Fibroblast of gingiva (primary cell): Measurements from ENCODE around the gene WDR44.
A peak's percentile ranks its signal among the peaks of the same experiment; 100 is the strongest.
"Not testable (repeated sequence)": the region's sequence is repeated elsewhere in the genome, so short reads cannot be mapped to it uniquely, and the experiment has no call there.

Source experiments
- DNase-seq: peaks from one replicate; pipeline ENCODE4 v3.0.0-alpha.2; 2011; ENCODE audit warnings: low read depth

Gene WDR44

DNA sequence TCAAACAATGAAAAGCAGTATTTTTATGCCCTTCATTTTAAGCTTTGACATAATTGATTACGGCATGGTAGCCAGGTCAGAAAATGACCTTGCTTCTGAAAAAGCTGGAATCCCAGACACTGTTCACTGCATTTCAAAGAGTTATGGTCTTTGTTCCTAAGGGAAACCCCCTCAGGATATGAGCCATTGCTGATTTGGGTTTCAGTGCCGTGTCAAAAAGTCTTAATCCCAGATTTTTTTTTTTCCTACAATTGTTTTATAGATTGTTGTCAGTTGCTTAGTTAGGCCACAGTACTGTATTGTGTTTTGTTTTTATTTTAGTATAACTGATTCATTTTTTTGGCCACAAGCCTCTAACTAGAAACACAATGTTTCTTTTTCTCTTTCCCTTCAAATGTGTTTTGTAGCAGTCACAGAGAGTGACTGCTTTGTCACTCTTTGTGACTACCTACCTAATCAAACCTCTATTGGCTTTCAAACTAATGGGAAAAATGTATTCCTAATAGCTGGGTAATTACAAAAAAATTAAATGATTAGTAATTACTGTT, 10.3 kb downstream of the WDR44 start:
- DNase-seq: no peak

- DNase-seq: no peak
These were observed 14.7 kb downstream of the WDR44 start for GRCh38 chrX:118360429-118361125.

- no peak for DNase-seq
These were observed 18.4 kb downstream of the WDR44 start for GRCh38 chrX:118364261-118364660.

DNA sequence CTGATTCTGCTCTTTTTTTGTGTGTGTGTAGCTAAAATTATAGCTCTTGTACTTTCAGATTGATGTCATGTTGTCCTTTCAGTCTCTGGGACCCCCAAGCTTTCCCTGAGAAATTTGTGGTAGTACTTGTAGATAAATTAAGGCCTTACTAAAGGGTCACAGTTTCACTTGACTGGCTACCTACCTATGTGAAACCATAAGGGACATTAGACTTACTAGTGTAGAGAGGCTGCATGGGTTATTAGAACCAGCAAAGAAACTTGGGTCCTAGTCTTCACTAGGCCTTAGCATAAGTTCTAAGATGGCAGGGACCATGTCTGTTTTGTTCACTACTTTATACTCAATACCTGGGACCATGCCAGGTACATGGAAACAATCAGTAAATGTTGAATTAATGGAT, 21.4 kb downstream of the WDR44 start:
- DNase-seq: no peak

- no peak for DNase-seq
These were observed 22.5 kb downstream of the WDR44 start for GRCh38 chrX:118368398-118368797.

DNA sequence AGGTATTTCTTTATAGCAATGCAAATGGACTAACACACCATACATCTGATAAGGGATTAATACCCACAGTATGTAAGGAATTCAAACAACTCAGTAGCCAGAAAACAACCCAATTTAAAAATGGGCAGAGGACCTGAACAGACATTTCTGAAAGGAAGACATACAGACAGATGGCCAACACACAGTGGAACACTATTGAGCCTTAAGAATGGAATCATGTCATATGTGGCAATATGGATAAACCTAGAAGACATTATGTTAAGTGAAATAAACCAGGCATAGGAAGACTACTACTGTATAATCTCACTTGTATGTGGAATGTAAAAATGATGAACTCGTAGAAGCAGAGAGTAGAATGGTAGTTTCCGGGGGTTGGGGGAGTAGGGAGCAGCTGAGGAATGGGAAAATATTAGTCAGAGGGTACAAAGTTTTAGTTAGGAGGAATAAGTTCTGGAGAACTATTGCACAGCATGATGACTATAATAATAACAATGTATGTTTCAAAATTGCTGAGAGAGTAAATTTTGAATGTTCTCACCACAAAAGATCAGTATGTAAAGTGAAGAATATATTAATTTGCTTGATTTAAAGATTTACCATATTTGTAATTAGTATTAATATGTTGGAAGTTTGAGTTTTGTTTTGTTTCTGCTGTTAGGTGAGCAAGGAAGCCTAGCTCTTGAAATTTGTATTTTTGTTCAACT, 25.2 kb downstream of the WDR44 start:
- peak; percentile 50 for DNase-seq

DNA sequence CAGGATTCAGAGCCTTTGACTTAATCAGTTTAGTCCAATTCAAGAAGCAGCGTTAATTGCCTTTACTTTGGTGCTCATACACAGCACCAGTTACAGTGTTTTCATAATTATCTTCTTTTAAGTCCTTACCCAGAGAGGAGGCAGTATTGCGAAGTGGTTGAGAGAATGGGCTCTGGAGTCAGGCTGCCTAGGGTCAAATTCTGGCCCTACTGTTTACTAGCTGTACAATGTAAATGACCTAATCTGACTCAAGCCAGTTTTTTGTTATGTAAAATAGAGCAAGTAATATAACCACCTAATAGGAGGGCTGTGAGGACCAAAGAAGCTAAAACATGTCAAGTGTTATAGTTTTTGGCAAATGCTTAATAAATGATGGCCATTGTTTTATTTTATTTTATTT, 27.6 kb downstream of the WDR44 start:
- no peak for DNase-seq

- no peak for DNase-seq
These were observed 37.2 kb downstream of the WDR44 start for GRCh38 chrX:118383120-118383519.

GRCh38 chrX:118392716-118393115, 46.8 kb downstream of the WDR44 start:
- no peak for DNase-seq

GRCh38 chrX:118396113-118396512, 50.2 kb downstream of the WDR44 start:
- peak; percentile 53 for DNase-seq

DNA sequence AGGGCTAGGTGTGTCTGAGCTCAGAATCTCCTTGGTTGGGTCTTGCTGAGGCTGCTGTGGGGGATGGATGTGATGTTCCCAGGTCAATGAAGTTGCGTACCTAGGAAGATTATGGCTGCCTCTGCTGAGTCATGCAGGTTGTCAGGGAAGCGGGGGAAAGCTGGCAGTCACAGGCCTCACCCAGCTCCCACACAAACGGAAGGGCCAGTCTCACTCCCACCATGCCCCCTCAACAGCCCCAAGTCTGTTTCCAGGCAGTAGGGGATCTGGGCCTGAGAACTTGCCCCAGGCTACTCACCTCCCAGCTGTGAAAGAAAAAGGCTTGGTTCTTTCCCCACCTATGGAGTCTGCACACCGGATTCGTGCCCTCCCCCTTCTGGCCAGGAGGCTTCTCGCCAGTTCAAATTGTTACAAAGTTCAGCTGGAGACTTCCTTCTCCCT, 72.9 kb downstream of the WDR44 start:
- DNase-seq: no peak

GRCh38 chrX:118420462-118420861, 74.6 kb downstream of the WDR44 start:
- DNase-seq: peak; percentile 28

- no peak for DNase-seq
These were observed 77.7 kb downstream of the WDR44 start for GRCh38 chrX:118423558-118423957.

GRCh38 chrX:118432799-118433198, 86.9 kb downstream of the WDR44 start:
- DNase-seq: no peak

DNA sequence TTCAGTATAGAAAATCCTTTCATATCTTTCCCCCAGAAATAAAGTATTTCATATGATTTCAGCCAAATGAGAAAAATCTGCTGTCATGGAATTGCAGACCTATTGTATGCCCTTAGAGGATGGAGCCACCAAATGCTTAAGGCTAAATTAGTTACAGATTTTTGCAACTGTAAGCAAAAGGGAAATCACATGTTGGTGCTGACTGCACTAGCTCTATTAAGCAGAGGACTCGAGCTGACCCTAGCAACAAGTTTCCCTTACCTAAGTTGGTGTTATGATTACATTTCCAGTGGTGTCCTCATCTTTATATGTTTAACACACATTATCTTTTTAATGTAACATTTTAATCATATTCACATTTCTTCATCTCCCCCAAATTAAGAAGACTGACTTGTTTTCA, 91.4 kb downstream of the WDR44 start:
- peak; percentile 71 for DNase-seq

DNA sequence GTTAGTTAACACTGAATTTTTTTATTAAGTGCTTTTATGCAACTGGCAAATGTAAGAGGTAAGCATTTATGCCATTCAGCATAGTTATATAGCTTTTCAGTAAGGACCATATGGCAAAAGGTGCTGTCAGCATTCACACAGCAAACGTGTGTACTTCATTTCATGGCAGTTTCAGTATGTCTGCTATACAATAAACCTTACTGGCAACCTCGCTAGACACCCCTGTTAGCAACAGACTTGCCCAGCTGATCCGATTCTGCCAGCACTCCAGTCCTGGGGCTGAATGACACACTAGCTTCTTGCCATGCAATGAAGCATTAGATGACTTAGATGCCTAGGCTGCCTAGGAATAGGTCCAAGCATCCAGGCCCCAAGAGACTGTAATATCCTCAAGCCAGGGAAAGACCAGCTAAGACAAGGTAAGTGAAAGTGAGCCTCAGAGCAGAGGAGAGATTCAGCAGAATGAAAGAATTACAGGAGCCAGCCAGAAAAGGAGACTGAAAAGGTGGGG, 102.4 kb downstream of the WDR44 start:
- DNase-seq: peak; percentile 46

DNA sequence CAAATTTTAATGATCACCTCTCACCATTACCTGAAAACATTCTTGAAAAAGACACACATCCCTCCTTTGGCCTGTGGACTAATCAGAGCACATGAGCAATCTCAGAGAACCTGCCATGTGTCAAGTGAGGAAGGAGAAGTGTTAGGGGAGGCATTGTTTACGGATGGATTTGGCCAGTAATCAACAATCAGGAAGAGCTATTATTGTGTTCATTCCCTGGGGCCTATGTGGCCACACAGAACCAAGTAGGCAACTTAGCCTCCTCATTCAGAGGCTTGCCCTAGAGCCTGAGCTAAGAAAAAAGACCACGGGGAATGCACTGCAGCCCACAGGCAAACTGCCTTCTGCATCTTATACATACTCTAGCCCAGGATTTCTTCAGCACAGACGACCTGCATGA, 109.1 kb downstream of the WDR44 start:
- DNase-seq: no peak

DNA sequence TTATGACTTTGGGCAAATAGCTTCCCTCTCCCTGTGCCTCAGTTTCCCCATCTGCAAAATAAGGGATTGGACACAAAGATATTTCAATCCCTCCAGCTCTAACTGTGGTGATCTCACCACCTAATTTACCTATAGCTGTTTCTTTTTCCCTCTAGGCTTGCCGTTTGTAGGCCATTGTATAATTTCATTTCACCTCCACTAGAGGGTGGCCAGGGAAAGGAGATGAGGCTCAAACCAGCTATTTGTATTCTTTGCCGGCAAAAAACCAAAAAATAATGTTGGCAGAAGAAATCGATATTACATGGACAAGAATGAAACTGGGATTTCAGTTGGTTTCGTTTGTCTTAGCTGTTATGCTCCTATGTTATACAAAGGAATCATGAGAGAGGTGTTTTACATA, 113.6 kb downstream of the WDR44 start:
- peak; percentile 44 for DNase-seq

DNA sequence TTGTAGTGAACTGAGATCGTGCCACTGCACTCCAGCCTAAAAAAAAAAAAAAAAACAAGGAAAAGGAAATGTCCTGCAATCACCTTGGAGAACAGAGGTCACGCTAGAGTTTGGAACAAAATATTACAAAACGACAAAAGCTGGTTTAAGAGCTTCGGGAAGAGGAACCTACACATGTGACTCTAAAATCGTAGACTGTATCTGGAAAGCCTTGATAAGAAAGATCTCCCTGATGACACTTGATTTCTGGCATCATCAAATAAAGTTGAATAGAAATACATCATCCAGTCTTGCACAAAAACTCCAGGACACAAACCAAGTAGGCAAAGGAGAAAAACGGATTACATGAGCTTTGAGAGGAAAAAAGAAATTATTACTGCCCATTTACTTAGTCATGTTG, 118.6 kb downstream of the WDR44 start:
- no peak for DNase-seq

DNA sequence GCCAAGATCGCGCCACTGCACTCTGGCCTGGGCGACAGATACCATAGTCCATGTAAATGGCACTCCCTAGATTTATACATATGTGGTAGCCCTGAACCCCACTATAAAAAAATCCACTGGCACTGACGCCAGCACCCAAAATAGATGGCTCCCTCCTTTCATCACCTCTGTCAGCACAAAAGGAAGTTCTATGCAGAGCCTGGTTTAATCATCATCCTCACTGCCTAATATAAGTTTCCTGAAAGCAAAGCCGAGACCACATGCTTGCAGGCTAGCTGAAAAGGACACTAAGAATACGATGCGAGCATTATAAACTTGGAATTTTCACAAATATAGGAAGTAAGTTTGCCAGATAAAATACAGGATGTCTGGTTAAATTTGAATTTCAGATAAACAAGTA, 122.2 kb downstream of the WDR44 start:
- DNase-seq: no peak

GRCh38 chrX:118470721-118471347, 124.9 kb downstream of the WDR44 start:
- not testable (repeated sequence) for DNase-seq

DNA sequence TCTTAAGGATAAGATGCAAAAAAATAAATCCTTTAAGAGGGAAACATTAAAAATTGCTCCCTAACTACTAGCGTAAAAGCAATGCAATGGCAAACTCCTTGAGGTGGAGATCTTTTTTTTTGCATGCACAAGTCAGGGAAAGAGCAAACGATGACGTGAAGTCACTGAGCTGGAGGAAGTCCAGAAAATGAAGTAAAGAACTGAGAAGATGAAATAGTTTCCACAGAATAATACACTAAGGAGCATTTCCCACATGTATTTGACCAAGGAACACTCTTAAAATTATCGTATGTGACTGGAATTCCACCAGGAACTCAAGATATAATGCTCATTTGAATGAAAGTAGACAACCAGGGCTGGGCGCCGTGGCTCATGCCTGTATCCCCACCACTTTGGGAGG, 128.7 kb downstream of the WDR44 start:
- DNase-seq: no peak

- no peak for DNase-seq
These were observed 130.0 kb downstream of the WDR44 start for GRCh38 chrX:118475903-118476302.
